Right lobe of liver (tissue), 6 donors: ENCODE data around the gene RNF166. TPM values are rescaled to one million over a fixed set of nuclear protein-coding genes. Genes with fewer than 3 reads are reported as not detected.

Source experiments
- ATAC-seq, 4 donors: fragments of 200-7000 bp; cut with Tn5 transposase; one replicate each; pipeline ENCODE4 v1.9.1; 2020; ENCODE audit warnings: mild to moderate bottlenecking in 4 of 4, moderate library complexity in 4 of 4
- DNase-seq, 3 donors: peaks; one replicate each; pipeline ENCODE4 v3.0.0-alpha.2; 2020
- H3K27ac ChIP-seq, 3 donors: fragments of 200-600 bp; one replicate each; pipeline ENCODE4 v1.8.0; 2022
- H3K27me3 ChIP-seq, 2 donors: fragments of 200-600 bp; one replicate each; pipeline ENCODE4 v1.8.0; 2022
- H3K36me3 ChIP-seq, 4 donors: fragments of 200-600 bp; sonication (generic) in 1 of 4; one replicate each; pipeline versions ENCODE4 v1.5.1 to v1.8.0; 2017 to 2022; ENCODE audit warnings: control low read depth in 1 of 4
- H3K4me1 ChIP-seq, 4 donors: fragments of 200-600 bp; sonication (generic) in 1 of 4; one replicate each; pipeline versions ENCODE4 v1.5.1 to v1.8.0; 2017 to 2022; ENCODE audit warnings: control low read depth in 1 of 4
- H3K4me3 ChIP-seq, 3 donors: fragments of 200-600 bp; one replicate each; pipeline ENCODE4 v1.8.0; 2022
- H3K9me3 ChIP-seq, 4 donors: fragments of 200-600 bp; sonication (generic) in 1 of 4; one replicate each; pipeline versions ENCODE4 v1.5.1 to v1.8.0; 2017 to 2022; ENCODE audit warnings: control low read depth in 1 of 4
- CTCF ChIP-seq, 4 donors: fragments of 200-600 bp in 3 of 4; fragments of 450-650 bp in 1 of 4; IDR thresholded peaks; one replicate each; pipeline versions ENCODE4 v1.5.1 to v1.8.0; 2016 to 2022; ENCODE audit warnings: antibody characterized with exemption in 4 of 4, mild to moderate bottlenecking in 2 of 4
- POLR2A ChIP-seq: fragments of 450-650 bp; IDR thresholded peaks from one replicate; pipeline ENCODE4 v1.6.1; 2017; ENCODE audit warnings: antibody characterized with exemption, mild to moderate bottlenecking
- WGBS: methylation state at CpG from one replicate; pipeline ENCODE4 v1.1.6; 2018; ENCODE audit warnings: low coverage, low lambda C conversion rate; ENCODE audit not compliant: insufficient coverage; ENCODE audit errors: missing lambda C conversion rate; 5-methylcytosine and 5-hydroxymethylcytosine counted together
- intact Hi-C, 2 donors: fragments of 100-400 bp; cut with DNase I; formaldehyde crosslinking; loops; one replicate each; pipeline versions ENCODE4 v1.11.2 to v1.14.1; 2022
- total RNA-seq, 6 experiments: library from RNA; depleted of rRNA in 2 of 6; stranded (reverse); fragments of >200 nt in 2 of 6; fragmentation: NEBNext Ultra II Directional in 3 of 6; extraction: Animal tissue kit (Norgen Biotek cat#: 25700) in 3 of 6; gene quantifications; one replicate each; pipeline versions ENCODE4 v1.1.0 to v1.2.4, GENCODE V29; 2016 to 2023
- donor health status: DM: no; HTN: yes; CAD: no.
- donor health status: DM: no; HTN: no; CAD: no.
- donor health status: DM: no; HTN: no; CAD: no.
- donor health status: DM: no; HTN: yes; CAD: no.
- donor health status: DM: no; HTN: yes; CAD: no.

The RNF166 gene
- total RNA-seq, 6 experiments from 2014 or later, result 8.1 to 12.8 (median 10.0) TPM

- Histone ChIP-seq H3K4me1 (no peaks in the 10 kb centered on the region), H3K4me3 (no peak overlapping the region), H3K9me3 (no peaks in the 10 kb centered on the region), H3K27ac (no peak overlapping the region), H3K36me3 (peaks cover 0 to 60% (median 28%) of the 10 kb centered on the region in 4 donors), H3K27me3 (no peaks in the 10 kb centered on the region)
- no peak for ATAC-seq
- no peak for TF ChIP-seq CTCF (IDR thresholded peaks at IDR 0.05)
- no peak for TF ChIP-seq POLR2A
- no peak for DNase-seq
- intact Hi-C loops, result no loop called here
- WGBS, result 90% methylated on average over 8 of the region's 32 CpGs
Observed at GRCh38 chr16:88725609-88726407, 19.6 kb upstream of the RNF166 start.

GRCh38 chr16:88724855-88725555 is 18.8 kb upstream of the RNF166 start:
- ATAC-seq, result peak in 2 of 4 donors; percentile 5 to 13
- Histone ChIP-seq H3K9me3 (no peaks in the 10 kb centered on the region), H3K27ac (no peak overlapping the region), H3K4me1 (no peaks in the 10 kb centered on the region), H3K4me3 (no peak overlapping the region), H3K27me3 (no peaks in the 10 kb centered on the region), H3K36me3 (peaks cover 0 to 64% (median 34%) of the 10 kb centered on the region in 4 donors)
- intact Hi-C loops, result no loop called here
- 93% methylated on average over 6 of the region's 31 CpGs for WGBS
- DNase-seq, result no peak
- no peak for TF ChIP-seq POLR2A
- no peak for TF ChIP-seq CTCF (IDR thresholded peaks at IDR 0.05)

GRCh38 chr16:88723911-88724310 is 17.7 kb upstream of the RNF166 start:
- ATAC-seq (no peak), DNase-seq (no peak)
- no peaks in the 10 kb centered on the region for H3K9me3 ChIP-seq
- no peak overlapping the region for H3K27ac ChIP-seq
- intact Hi-C loops, result no loop called here
- no peak overlapping the region for H3K4me3 ChIP-seq
- WGBS, result 80% methylated on average over 1 of the region's 17 CpGs
- no peaks in the 10 kb centered on the region for H3K4me1 ChIP-seq
- peaks cover 0 to 72% (median 38%) of the 10 kb centered on the region in 4 donors for H3K36me3 ChIP-seq
- TF ChIP-seq POLR2A, result no peak
- TF ChIP-seq CTCF (IDR thresholded peaks at IDR 0.05), result no peak
- no peaks in the 10 kb centered on the region for H3K27me3 ChIP-seq

- WGBS, result no CpG with 5 or more reads among the region's 8 CpGs
- ATAC-seq (no peak), DNase-seq (no peak)
- intact Hi-C loops, result no loop called here
- Histone ChIP-seq H3K27ac (no peak overlapping the region), H3K4me1 (no peaks in the 10 kb centered on the region), H3K4me3 (no peak overlapping the region), H3K9me3 (no peaks in the 10 kb centered on the region), H3K36me3 (peaks cover 0 to 76% (median 38%) of the 10 kb centered on the region in 4 donors), H3K27me3 (no peaks in the 10 kb centered on the region)
- TF ChIP-seq POLR2A (no peak), CTCF (IDR thresholded peaks at IDR 0.05) (no peak)
Observed at GRCh38 chr16:88723507-88723887, 17.3 kb upstream of the RNF166 start.
